8988T (cell line): ENCODE measurements around the gene LZIC.

Experiments used
- DNase-seq: peaks from one replicate; pipeline ENCODE4 v3.0.0; 2011

LZIC gene

GRCh38 chr1:9883585-9884449 lies 59.4 kb downstream of the LZIC start:
- DNase-seq: no peak

- no peak for DNase-seq
These were observed 60.3 kb downstream of the LZIC start for GRCh38 chr1:9882945-9883303.

GRCh38 chr1:9882296-9882944 lies 60.8 kb downstream of the LZIC start:
- DNase-seq: no peak

GRCh38 chr1:9881838-9882249 lies 61.3 kb downstream of the LZIC start:
- no peak for DNase-seq
